Progenitor cell of endocrine pancreas (in vitro differentiated cells): ENCODE results near the gene SUSD3. TPM values are rescaled to one million over a fixed set of nuclear protein-coding genes. Genes with fewer than 3 reads are reported as not detected.

Experiments used
- DNase-seq: peaks from one replicate; pipeline ENCODE4 v3.0.0; 2021; ENCODE audit warnings: low spot score; ENCODE audit not compliant: unreplicated experiment
- H3K27ac Mint-ChIP-seq: 2 replicates; pipeline ENCODE4 v1.8.0; 2021; ENCODE audit warnings: mild to moderate bottlenecking, moderate library complexity, mixed read lengths
- H3K27me3 Mint-ChIP-seq: 2 replicates; pipeline ENCODE4 v1.8.0; 2021; ENCODE audit warnings: mixed read lengths
- H3K36me3 Mint-ChIP-seq: 2 replicates; pipeline ENCODE4 v1.8.0; 2022; ENCODE audit warnings: mixed read lengths; ENCODE audit not compliant: insufficient read depth
- H3K4me1 Mint-ChIP-seq: 2 replicates; pipeline ENCODE4 v1.8.0; 2021; ENCODE audit warnings: low read depth, mixed read lengths
- H3K4me3 Mint-ChIP-seq: 2 replicates; pipeline ENCODE4 v1.8.0; 2021; ENCODE audit warnings: low read depth, mild to moderate bottlenecking, moderate library complexity, mixed read lengths
- H3K9me3 Mint-ChIP-seq: 2 replicates; pipeline ENCODE4 v1.8.0; 2021; ENCODE audit warnings: low read depth, mixed read lengths
- total RNA-seq: library from RNA; stranded (reverse); gene quantifications from 2 replicates; pipeline ENCODE4 v1.2.1, GENCODE V29; 2021
- TF ChIP-seq, protein P1 (sequence below): fragments of 200-600 bp; sonication (generic); IDR thresholded peaks from one replicate; pipeline ENCODE4 v1.5.0; 2021; ENCODE audit warnings: antibody characterized with exemption, mild to moderate bottlenecking; ENCODE audit not compliant: unreplicated experiment

The SUSD3 gene
- total RNA-seq, 1 donor from 2014 or later, result 0.43 TPM

DNA sequence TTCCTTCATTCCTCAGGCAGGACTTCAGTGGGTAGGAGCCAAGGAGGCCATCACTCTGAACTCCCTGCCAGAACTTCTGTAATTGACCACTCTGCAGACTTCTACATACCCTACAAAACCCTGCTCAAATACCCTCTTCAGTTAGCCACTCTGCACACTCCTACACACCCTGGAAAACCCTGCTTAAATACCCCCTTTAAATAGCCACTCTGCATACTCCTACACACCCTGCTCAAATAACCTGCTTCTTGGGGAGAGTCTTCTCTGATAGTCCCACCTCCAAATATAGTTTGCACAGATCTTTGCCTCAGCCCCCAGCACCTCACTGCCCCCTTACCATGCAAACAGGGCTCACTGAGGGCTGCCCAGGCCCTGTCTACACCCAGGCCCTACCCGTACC, 18.9 kb downstream of the SUSD3 start:
- no peak overlapping the region for H3K27ac Mint-ChIP-seq
- H3K27me3 Mint-ChIP-seq, result no peaks in the 10 kb centered on the region
- H3K4me1 Mint-ChIP-seq, result no peaks in the 10 kb centered on the region
- no peaks in the 10 kb centered on the region for H3K36me3 Mint-ChIP-seq
- no peak for DNase-seq
- no peak overlapping the region for H3K4me3 Mint-ChIP-seq
- no peaks in the 10 kb centered on the region for H3K9me3 Mint-ChIP-seq
- TF ChIP-seq, protein P1, sequence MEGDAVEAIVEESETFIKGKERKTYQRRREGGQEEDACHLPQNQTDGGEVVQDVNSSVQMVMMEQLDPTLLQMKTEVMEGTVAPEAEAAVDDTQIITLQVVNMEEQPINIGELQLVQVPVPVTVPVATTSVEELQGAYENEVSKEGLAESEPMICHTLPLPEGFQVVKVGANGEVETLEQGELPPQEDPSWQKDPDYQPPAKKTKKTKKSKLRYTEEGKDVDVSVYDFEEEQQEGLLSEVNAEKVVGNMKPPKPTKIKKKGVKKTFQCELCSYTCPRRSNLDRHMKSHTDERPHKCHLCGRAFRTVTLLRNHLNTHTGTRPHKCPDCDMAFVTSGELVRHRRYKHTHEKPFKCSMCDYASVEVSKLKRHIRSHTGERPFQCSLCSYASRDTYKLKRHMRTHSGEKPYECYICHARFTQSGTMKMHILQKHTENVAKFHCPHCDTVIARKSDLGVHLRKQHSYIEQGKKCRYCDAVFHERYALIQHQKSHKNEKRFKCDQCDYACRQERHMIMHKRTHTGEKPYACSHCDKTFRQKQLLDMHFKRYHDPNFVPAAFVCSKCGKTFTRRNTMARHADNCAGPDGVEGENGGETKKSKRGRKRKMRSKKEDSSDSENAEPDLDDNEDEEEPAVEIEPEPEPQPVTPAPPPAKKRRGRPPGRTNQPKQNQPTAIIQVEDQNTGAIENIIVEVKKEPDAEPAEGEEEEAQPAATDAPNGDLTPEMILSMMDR, result no peak

DNA sequence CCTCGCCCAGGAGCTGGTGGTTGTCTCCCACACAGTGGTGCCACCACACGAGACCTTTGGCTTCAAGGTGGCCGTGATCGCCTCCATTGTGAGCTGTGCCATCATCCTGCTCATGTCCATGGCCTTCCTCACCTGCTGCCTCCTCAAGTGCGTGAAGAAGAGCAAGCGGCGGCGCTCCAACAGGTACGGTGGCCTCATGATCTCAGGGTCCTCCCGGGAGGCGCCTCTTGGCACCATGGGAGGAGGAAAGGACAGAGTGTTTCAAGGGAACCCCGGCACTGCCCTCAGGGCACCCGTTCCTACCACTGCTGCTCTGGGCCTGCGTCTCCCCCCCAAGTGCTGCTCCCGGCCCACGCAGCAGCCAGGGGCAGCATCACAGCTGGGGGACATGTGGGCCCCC, 19.3 kb downstream of the SUSD3 start:
- Mint-ChIP-seq H3K27me3 (no peaks in the 10 kb centered on the region), H3K36me3 (no peaks in the 10 kb centered on the region), H3K27ac (no peak overlapping the region), H3K9me3 (no peaks in the 10 kb centered on the region), H3K4me3 (no peak overlapping the region), H3K4me1 (no peaks in the 10 kb centered on the region)
- DNase-seq, result no peak
- TF ChIP-seq, protein P1, result no peak

DNA sequence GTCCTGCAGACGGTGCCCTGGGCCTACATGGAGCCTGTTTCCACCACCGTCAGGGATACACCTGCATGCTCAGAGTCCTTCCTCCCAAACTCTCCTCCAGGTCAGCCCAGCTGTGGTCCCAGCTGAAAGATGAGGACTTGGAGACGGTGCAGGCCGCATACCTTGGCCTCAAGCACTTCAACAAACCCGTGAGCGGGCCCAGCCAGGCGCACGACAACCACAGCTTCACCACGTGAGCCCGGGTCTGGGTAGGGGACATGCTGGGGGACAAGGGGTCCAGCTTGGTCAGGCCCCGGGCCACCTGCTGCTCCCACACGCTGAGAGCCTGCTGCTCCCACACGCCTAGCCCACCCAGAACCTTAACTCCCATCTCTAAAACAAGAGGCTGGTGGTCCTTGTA, 20.9 kb downstream of the SUSD3 start:
- no peak overlapping the region for H3K4me3 Mint-ChIP-seq
- no peaks in the 10 kb centered on the region for H3K27me3 Mint-ChIP-seq
- no peaks in the 10 kb centered on the region for H3K36me3 Mint-ChIP-seq
- DNase-seq, result no peak
- H3K4me1 Mint-ChIP-seq, result no peaks in the 10 kb centered on the region
- H3K9me3 Mint-ChIP-seq, result no peaks in the 10 kb centered on the region
- TF ChIP-seq, protein P1, result no peak
- no peak overlapping the region for H3K27ac Mint-ChIP-seq

DNA sequence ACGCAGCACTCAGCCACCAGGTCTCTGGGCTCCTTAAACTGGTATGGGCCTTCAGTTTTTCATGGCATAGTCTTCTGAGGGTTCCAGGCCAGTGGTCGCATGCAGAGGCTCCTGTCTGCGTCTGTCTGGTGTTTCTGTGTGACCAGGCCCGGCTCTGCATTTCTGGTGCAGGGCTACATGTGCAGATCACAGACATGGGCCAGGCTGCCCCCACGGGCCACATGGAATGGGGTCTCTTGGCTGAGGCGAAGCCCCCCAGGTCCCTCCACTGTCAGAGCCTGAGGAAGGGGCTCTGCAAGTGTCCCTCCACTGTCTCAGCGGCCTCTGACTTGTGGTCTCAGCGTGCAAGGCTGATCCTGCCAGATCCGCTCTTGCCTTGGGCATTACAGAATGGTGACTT, 21.9 kb downstream of the SUSD3 start:
- Mint-ChIP-seq H3K9me3 (no peaks in the 10 kb centered on the region), H3K4me3 (no peak overlapping the region), H3K27ac (no peak overlapping the region), H3K27me3 (no peaks in the 10 kb centered on the region), H3K36me3 (no peaks in the 10 kb centered on the region), H3K4me1 (no peaks in the 10 kb centered on the region)
- no peak for DNase-seq
- TF ChIP-seq, protein P1, result no peak

DNA sequence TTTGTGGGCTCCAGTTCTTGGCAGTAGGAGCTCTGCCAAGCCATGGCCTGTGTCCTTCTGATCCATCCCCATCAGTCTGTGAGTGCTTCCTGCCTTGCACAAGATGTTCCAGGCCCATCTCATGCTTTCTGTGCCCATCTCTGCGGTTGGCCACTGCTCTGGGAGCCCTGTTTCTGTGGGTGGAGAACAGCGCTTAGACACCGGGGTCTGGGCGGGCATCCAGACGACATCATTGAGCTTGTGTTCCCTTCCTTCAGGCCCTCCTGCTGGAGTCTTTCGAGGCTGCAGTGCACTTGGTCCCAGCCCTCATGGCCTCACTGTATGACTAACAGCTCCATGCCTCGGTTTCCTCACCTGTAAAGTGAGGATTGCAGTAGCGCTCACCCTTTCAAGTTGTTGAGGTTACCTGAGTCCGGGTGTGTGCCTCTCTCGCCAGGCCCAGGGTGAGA, 22.6 kb downstream of the SUSD3 start:
- DNase-seq, result no peak
- H3K27ac Mint-ChIP-seq, result no peak overlapping the region
- H3K27me3 Mint-ChIP-seq, result no peaks in the 10 kb centered on the region

More for the DNA sequence above, 22.6 kb downstream of the SUSD3 start:
- Mint-ChIP-seq H3K9me3 (no peaks in the 10 kb centered on the region), H3K4me1 (no peaks in the 10 kb centered on the region), H3K4me3 (no peak overlapping the region), H3K36me3 (no peaks in the 10 kb centered on the region)
- TF ChIP-seq, protein P1, result no peak
